T-cell (primary cell): Measurements from ENCODE around the gene NSD2. TPM values are rescaled to one million over a fixed set of nuclear protein-coding genes. Genes with fewer than 3 reads are reported as not detected.

Source experiments
- ATAC-seq, 4 experiments: fragments of 200-7000 bp in 3 of 4; fragments of 150-1000 bp in 1 of 4; cut with Tn5 transposase; replicated peaks in 1 of 4; 1 replicate in 3 of 4; 2 replicates in 1 of 4; pipeline ENCODE4 v1.10.0; 2021; ENCODE audit warnings: moderate library complexity in 3 of 4, mild to moderate bottlenecking in 2 of 4, moderate number of reproducible peaks in 1 of 4
- CTCF ChIA-PET, 2 donors: fragments of 300-600 bp; sonication (Branson Sonifier 250); formaldehyde crosslinking; loops; one replicate each; lab custom pipeline; 2022; ENCODE audit warnings: antibody characterized with exemption in 2 of 2; lab: Charles Lee
- POLR2A ChIA-PET, 2 donors: fragments of 300-600 bp; sonication (Branson Sonifier 250); formaldehyde crosslinking; loops; one replicate each; lab custom pipeline; 2022; ENCODE audit warnings: antibody characterized with exemption in 2 of 2; lab: Charles Lee
- DNase-seq, 35 experiments: peaks; one replicate each; pipeline versions ENCODE4 v3.0.0 to v3.0.0-alpha.2; 2013 to 2023
- H3K27ac ChIP-seq: one replicate; pipeline ENCODE4 v1.5.1; 2013; ENCODE audit warnings: low read length
- H3K27me3 ChIP-seq, 2 experiments: replicated peaks in 1 of 2; 1 replicate in 1 of 2; 2 replicates in 1 of 2; pipeline versions ENCODE4 v1.6.1 to v1.7.0; 2013; ENCODE audit warnings: low read length in 1 of 2, mixed read lengths in 1 of 2; ENCODE audit not compliant: control insufficient read depth in 2 of 2, insufficient read depth in 2 of 2; ENCODE audit errors: extremely low read depth in 1 of 2
- H3K36me3 ChIP-seq, 2 donors: 1 replicate in 1 of 2; 2 replicates in 1 of 2; pipeline versions ENCODE4 v1.6.1 to v1.7.0; 2013; ENCODE audit warnings: low read length in 1 of 2; ENCODE audit not compliant: control insufficient read depth in 2 of 2, insufficient read depth in 1 of 2; ENCODE audit errors: extremely low read depth in 1 of 2
- H3K4me1 ChIP-seq, 2 experiments: 1 replicate in 1 of 2; 2 replicates in 1 of 2; pipeline versions ENCODE4 v1.6.1 to v1.7.0; 2013; ENCODE audit warnings: low read length in 2 of 2, mixed read lengths in 1 of 2; ENCODE audit not compliant: insufficient read depth in 2 of 2, control insufficient read depth in 1 of 2; ENCODE audit errors: extremely low read depth in 1 of 2
- H3K4me3 ChIP-seq, 2 donors: 1 replicate in 1 of 2; 2 replicates in 1 of 2; pipeline versions ENCODE4 v1.5.1 to v1.7.0; 2013; ENCODE audit warnings: mild to moderate bottlenecking in 2 of 2, low read length in 1 of 2, moderate library complexity in 1 of 2; ENCODE audit not compliant: control insufficient read depth in 1 of 2; ENCODE audit errors: extremely low read depth in 1 of 2
- H3K9me3 ChIP-seq: 2 replicates; pipeline ENCODE4 v1.7.0; 2013
- H3K27ac Mint-ChIP-seq, 2 donors: one replicate each; pipeline ENCODE4 v1.8.0; 2020 to 2021; ENCODE audit warnings: mild to moderate bottlenecking in 2 of 2, mixed read lengths in 2 of 2
- H3K27me3 Mint-ChIP-seq, 2 donors: one replicate each; pipeline ENCODE4 v1.8.0; 2021 to 2022; ENCODE audit warnings: mixed read lengths in 2 of 2
- H3K36me3 Mint-ChIP-seq: one replicate; pipeline ENCODE4 v1.8.0; 2021; ENCODE audit warnings: mixed read lengths
- H3K4me1 Mint-ChIP-seq, 3 donors: one replicate each; pipeline ENCODE4 v1.8.0; 2020 to 2022; ENCODE audit warnings: mixed read lengths in 3 of 3, mild to moderate bottlenecking in 1 of 3
- H3K4me3 Mint-ChIP-seq, 3 donors: one replicate each; pipeline ENCODE4 v1.8.0; 2020 to 2022; ENCODE audit warnings: mild to moderate bottlenecking in 3 of 3, mixed read lengths in 3 of 3, moderate library complexity in 3 of 3
- H3K9me3 Mint-ChIP-seq, 3 donors: one replicate each; pipeline ENCODE4 v1.8.0; 2020 to 2022; ENCODE audit warnings: mixed read lengths in 3 of 3
- WGBS: methylation state at CpG from one replicate; pipeline ENCODE4 v1.1.5; 2013; ENCODE audit warnings: missing lambda C conversion rate; ENCODE audit not compliant: insufficient coverage; 5-methylcytosine and 5-hydroxymethylcytosine counted together
- total RNA-seq, 35 experiments: library from RNA in 6 of 35; stranded (reverse) in 6 of 35; fragments of 120-200 nt in 1 of 35; gene quantifications; one replicate each; pipeline versions ENCODE4 v1.2.1 to v1.2.4 and lab custom pipeline; 2013 to 2026

Gene NSD2
- total RNA-seq, 5 donors from 2014 or later (not counting 1 experiment from before 2014, with no cell fraction given), result 40.8 to 55.3 (median 48.3) TPM

- no peaks in the 10 kb centered on the region for H3K9me3 ChIP-seq
- Mint-ChIP-seq H3K27ac (no peak overlapping the region), H3K4me3 (no peak overlapping the region), H3K9me3 (no peaks in the 10 kb centered on the region), H3K36me3 (peaks cover 30% of the 10 kb centered on the region), H3K4me1 (no peaks in the 10 kb centered on the region), H3K27me3 (no peaks in the 10 kb centered on the region)
- no peak overlapping the region for H3K4me3 ChIP-seq
- no peaks in the 10 kb centered on the region for H3K4me1 ChIP-seq
- H3K27me3 ChIP-seq, result no peaks in the 10 kb centered on the region
- ChIA-PET CTCF (no interaction called here), POLR2A (no interaction called here)
- 95% methylated on average over 19 of the region's 21 CpGs for WGBS
- peaks cover 46 to 87% of the 10 kb centered on the region in 2 donors for H3K36me3 ChIP-seq
- H3K27ac ChIP-seq, result no peak overlapping the region
- DNase-seq (no peak), ATAC-seq (no peak)
Observed at GRCh38 chr4:1983846-1984405, 112.7 kb downstream of the NSD2 start.

DNA sequence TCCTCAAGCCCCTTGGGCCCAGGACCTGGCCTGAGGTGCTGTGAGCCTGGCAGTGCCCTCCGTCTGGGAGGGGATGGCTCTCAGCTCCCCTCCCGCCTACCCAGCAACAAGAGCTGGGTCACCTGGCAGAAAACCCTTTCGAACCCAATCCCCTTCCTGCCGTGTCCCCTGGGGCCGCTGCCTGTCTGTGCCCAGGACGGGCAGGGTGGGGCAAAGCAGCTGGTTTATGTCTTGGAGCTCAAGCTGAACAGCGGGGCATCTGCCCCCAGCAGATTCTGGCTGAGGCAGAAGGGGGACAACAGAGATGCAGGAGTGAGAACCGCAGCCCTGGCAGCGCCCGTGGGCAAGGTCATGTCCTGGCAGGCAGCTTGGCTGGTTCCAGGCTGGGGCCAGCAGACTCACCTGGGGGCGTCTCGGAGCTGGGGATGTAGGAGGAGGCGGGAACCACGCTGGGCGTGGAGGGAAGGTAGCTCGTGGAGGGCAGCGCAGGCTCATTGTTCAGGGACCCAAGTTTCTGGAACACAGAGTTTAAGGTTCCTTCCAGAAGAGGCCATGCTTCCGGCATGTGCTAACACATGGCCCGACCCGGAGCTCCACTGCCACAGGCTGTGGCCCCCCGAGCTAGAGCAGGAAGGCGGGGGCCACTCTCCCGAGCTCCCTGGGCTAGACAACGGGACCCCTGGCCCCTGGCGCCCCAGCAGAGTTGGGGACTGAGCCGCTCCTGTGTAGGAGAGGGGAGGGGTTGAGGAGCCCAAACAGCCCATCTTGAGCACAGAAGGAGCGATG lies 113.4 kb downstream of the NSD2 start:
- Mint-ChIP-seq H3K4me1 (no peaks in the 10 kb centered on the region), H3K27ac (no peak overlapping the region), H3K9me3 (no peaks in the 10 kb centered on the region), H3K27me3 (no peaks in the 10 kb centered on the region), H3K4me3 (no peak overlapping the region), H3K36me3 (peaks cover 24% of the 10 kb centered on the region)
- H3K27me3 ChIP-seq, result no peaks in the 10 kb centered on the region
- CTCF ChIA-PET, result interaction anchor here in 1 of 2 donors (0.5 kb wide), 1 partner anchor 52 kb away, joined by 7 read pairs; no protein-coding TSS in a partner anchor
- POLR2A ChIA-PET, result no interaction called here
- no peak overlapping the region for H3K27ac ChIP-seq
- no peak for ATAC-seq
- no peaks in the 10 kb centered on the region for H3K9me3 ChIP-seq
- H3K4me3 ChIP-seq, result no peak overlapping the region
- no peaks in the 10 kb centered on the region for H3K4me1 ChIP-seq
- WGBS, result 90% methylated on average over 20 of the region's 27 CpGs
- H3K36me3 ChIP-seq, result peaks cover 53 to 87% of the 10 kb centered on the region in 2 donors
- no peak for DNase-seq

DNA sequence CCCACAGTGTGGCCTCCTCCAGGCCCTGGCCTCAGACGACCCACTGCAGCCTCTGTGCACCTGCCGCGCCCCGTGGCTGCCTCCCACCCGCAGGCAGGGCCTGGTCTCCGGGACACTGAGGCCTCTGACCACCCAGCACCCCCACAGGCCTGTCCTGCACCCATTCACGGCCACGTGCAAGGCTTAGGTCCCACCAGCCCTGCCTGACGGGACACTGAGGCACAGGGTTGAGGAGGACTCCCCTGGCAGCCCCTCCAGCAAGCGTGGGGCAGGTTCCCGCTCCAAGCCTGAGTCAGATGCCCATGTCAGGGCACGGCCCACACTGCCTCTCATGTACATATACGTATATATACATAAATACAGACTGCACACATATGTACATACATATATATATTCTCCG lies 114.1 kb downstream of the NSD2 start:
- CTCF ChIA-PET, result no interaction called here
- Mint-ChIP-seq H3K27me3 (no peaks in the 10 kb centered on the region), H3K27ac (no peak overlapping the region), H3K4me3 (no peak overlapping the region), H3K4me1 (no peaks in the 10 kb centered on the region), H3K36me3 (peaks cover 25% of the 10 kb centered on the region), H3K9me3 (no peaks in the 10 kb centered on the region)
- Histone ChIP-seq H3K27me3 (no peaks in the 10 kb centered on the region), H3K4me1 (no peaks in the 10 kb centered on the region), H3K27ac (no peak overlapping the region), H3K36me3 (peaks cover 54 to 87% of the 10 kb centered on the region in 2 donors), H3K9me3 (no peaks in the 10 kb centered on the region), H3K4me3 (no peak overlapping the region)
- 95% methylated on average over 14 of the region's 14 CpGs for WGBS
- POLR2A ChIA-PET, result no interaction called here
- DNase-seq, result no peak
- no peak for ATAC-seq

GRCh38 chr4:1985780-1986577 lies 114.8 kb downstream of the NSD2 start:
- DNase-seq (no peak), ATAC-seq (no peak)
- no peak overlapping the region for H3K4me3 ChIP-seq
- H3K27me3 ChIP-seq, result no peaks in the 10 kb centered on the region
- Mint-ChIP-seq H3K4me3 (no peak overlapping the region), H3K36me3 (peaks cover 25% of the 10 kb centered on the region), H3K27me3 (no peaks in the 10 kb centered on the region), H3K4me1 (no peaks in the 10 kb centered on the region), H3K27ac (no peak overlapping the region), H3K9me3 (no peaks in the 10 kb centered on the region)
- no peaks in the 10 kb centered on the region for H3K9me3 ChIP-seq
- ChIA-PET POLR2A (no interaction called here), CTCF (no interaction called here)
- H3K27ac ChIP-seq, result no peak overlapping the region
- H3K4me1 ChIP-seq, result peaks cover 0 to 2% of the 10 kb centered on the region in 2 experiments
- H3K36me3 ChIP-seq, result peaks cover 59 to 88% of the 10 kb centered on the region in 2 donors
- 95% methylated on average over 43 of the region's 54 CpGs for WGBS

DNA sequence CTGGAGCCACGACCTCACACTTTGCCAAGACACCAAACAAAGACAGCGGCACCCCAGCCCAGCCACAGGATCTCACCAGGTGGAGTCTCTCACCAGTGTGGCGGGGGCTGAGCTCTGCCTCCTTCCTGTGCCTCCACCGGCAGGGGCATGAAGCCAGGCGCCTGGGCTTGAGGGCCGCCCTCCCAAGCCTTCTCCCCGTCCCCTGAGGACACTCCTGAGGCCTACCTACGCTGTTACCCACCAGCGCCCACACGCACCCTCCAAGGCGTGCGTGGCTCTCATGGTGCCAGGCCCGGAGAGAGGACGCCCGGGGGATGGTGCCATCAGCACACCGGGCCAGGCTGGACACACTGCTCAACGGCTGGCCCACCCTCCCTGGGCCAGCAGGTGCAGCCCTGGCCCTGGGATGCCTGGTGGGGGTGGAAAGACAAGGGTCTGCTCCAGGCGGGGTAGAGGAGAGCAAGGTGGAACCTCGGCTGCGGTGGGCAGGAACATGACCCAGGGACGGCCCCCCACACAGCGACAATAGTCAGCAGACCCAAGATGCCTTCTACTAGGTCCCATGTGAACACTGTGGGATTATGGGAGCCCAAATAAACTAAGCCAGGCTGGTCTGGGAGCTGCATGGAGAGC lies 115.5 kb downstream of the NSD2 start:
- no peak overlapping the region for H3K27ac Mint-ChIP-seq
- no peak overlapping the region for H3K27ac ChIP-seq
- ATAC-seq (no peak), DNase-seq (no peak)
- H3K27me3 ChIP-seq, result no peaks in the 10 kb centered on the region
- peaks cover 18% of the 10 kb centered on the region for H3K36me3 Mint-ChIP-seq
- WGBS, result 90% methylated on average over 22 of the region's 22 CpGs
- H3K4me3 Mint-ChIP-seq, result no peak overlapping the region
- ChIA-PET POLR2A (no interaction called here), CTCF (no interaction called here)
- no peaks in the 10 kb centered on the region for H3K27me3 Mint-ChIP-seq
- peaks cover 0 to 2% of the 10 kb centered on the region in 2 experiments for H3K4me1 ChIP-seq
- no peaks in the 10 kb centered on the region for H3K9me3 Mint-ChIP-seq
- H3K4me1 Mint-ChIP-seq, result peaks cover 0 to 2% (median 0%) of the 10 kb centered on the region in 3 donors
- no peaks in the 10 kb centered on the region for H3K9me3 ChIP-seq
- no peak overlapping the region for H3K4me3 ChIP-seq
- peaks cover 53 to 88% of the 10 kb centered on the region in 2 donors for H3K36me3 ChIP-seq

DNA sequence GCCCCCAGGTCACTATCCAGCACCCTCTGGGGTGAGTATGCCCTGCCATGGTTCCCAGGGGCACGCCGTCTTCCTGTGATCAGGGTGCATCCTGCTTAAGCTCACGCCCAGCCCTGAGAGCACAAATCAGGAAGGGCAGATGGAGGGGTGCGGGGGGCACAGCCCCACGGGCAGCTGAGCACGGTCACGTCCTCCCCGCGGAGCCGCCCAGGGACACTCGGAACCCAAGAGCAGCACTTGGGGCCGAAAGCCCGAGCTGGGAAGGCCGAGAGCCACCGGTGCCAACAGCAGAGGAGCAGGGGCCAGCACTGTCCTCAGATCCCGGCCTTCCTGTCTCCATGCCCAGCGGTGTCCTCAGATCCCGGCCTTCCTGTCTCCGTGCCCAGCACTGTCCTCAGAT lies 116.1 kb downstream of the NSD2 start:
- no peaks in the 10 kb centered on the region for H3K9me3 ChIP-seq
- no peak overlapping the region for H3K27ac ChIP-seq
- POLR2A ChIA-PET, result no interaction called here
- H3K36me3 Mint-ChIP-seq, result peaks cover 15% of the 10 kb centered on the region
- H3K4me1 Mint-ChIP-seq, result peaks cover 0 to 2% (median 0%) of the 10 kb centered on the region in 3 donors
- DNase-seq (no peak), ATAC-seq (no peak)
- H3K4me1 ChIP-seq, result peaks cover 0 to 2% of the 10 kb centered on the region in 2 experiments
- no peak overlapping the region for H3K4me3 ChIP-seq
- WGBS, result 98% methylated on average over 19 of the region's 19 CpGs
- H3K27me3 Mint-ChIP-seq, result no peaks in the 10 kb centered on the region
- H3K27ac Mint-ChIP-seq, result no peak overlapping the region
- H3K9me3 Mint-ChIP-seq, result no peaks in the 10 kb centered on the region
- CTCF ChIA-PET, result no interaction called here
- no peaks in the 10 kb centered on the region for H3K27me3 ChIP-seq
- no peak overlapping the region for H3K4me3 Mint-ChIP-seq
- peaks cover 50 to 86% of the 10 kb centered on the region in 2 donors for H3K36me3 ChIP-seq
